NCI-H524 (cell line): ENCODE results near the gene GKN2.
"Not testable (repeated sequence)": the region's sequence is repeated elsewhere in the genome, so short reads cannot be mapped to it uniquely, and the experiment has no call there.

Experiments used
- DNase-seq, 2 experiments: peaks; one replicate each; lab custom pipeline; 2025; lab: John Stamatoyannopoulos, UW

GKN2 gene

DNA sequence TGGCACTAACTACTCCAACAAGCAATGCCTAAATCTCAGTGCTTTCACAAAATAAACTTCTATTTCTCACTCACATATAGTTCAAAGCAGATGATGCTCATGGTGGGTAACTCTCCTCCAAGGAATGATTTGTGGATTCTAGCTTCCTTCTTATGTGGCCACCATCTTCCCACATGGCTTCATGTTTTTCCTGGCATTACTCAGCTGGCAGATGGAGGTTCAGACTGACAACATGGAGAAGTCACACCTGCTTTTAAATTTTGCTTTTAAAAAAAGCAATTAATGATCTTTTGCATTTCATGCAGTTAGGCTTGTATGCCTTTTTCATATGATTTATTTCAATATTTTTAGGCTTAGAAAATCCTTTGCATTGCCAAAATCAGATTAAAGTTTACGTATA, 6.3 kb upstream of the GKN2 start:
- no peak for DNase-seq

- not testable (repeated sequence) for DNase-seq
These were observed 2.7 kb upstream of the GKN2 start for GRCh38 chr2:68955432-68955831.

DNA sequence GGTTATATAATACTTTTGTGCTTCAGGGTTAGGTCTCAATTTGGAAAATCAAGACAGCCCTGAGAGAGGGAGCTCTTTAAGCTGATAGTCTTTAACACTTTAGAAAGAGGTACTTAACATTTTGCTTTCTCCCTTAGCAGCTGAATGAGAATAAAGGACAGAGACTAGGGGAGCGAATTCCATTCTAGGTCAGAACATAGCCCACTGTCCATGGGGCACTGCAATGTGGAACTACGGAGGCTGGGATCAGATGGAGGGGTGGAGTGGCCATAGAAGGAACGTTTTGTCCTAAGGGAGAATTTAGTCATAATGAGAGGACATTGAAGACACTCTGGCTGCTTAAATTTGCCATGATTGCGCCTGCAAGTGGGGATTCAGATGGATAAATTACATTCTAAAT, 794 bp downstream of the GKN2 start:
- DNase-seq = no peak

DNA sequence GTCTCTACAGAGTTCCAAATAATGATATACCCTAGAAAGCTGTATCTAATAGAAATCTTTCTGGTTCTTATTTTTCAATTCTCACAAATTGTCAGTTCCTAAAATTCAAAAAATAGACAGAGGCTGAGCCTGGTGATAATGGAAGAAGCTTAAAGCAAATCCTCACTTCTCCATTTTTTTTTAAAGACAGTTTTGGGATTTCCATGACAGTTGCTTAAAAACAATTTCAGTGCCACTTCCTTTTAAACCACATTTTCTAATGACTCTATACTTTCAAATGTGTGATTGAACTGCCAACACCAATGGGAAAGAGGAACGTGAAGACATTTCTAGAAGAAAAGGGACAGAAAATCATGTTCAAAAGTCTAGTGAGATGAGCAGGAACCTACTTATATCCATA, 4.0 kb downstream of the GKN2 start:
- DNase-seq = no peak

GRCh38 chr2:68946117-68946516, 6.6 kb downstream of the GKN2 start:
- no peak for DNase-seq

GRCh38 chr2:68943581-68944568, 8.8 kb downstream of the GKN2 start:
- peak; percentile 72 to 87 for DNase-seq

- DNase-seq = no peak
These were observed 9.9 kb downstream of the GKN2 start for GRCh38 chr2:68942827-68943226.

GRCh38 chr2:68940369-68940768, 12.3 kb downstream of the GKN2 start:
- no peak for DNase-seq

DNA sequence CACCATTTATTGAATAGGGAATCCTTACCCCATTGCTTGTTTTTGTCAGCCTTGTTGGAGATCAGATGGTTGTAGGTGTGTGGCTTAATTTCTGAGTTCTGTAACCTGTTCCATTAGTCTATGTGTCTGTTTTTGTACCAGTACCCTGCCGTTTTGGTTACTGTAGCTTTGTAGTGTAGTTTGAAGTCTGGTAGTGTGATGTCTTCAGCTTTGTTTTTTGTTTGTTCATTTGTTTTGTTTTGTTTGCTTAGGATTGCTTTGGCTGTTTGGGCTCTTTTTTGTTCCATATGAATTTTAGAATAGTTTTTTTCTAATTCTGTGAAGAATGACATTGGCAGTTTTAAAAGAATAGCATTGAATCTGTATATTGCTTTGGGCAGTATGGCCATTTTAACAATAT, 12.7 kb downstream of the GKN2 start:
- no peak for DNase-seq

DNA sequence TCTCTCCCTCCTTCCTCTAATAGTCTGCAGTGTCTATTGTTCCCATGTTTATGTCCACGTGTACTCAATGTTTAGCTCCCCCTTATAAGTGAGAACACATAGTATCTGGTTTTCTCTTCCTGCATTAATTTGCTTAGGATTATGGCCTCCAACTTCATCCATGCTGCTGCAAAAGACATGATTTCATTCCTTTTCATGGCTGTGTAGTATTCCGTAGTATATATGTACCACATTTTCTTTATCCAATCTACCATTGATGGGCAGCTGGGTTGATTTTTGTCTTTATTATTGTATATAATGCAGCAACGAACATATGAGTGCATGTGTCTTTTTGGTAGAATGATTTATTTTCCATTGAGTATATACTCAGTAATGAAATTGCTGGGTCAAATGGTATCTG, 13.8 kb downstream of the GKN2 start:
- no peak for DNase-seq

DNA sequence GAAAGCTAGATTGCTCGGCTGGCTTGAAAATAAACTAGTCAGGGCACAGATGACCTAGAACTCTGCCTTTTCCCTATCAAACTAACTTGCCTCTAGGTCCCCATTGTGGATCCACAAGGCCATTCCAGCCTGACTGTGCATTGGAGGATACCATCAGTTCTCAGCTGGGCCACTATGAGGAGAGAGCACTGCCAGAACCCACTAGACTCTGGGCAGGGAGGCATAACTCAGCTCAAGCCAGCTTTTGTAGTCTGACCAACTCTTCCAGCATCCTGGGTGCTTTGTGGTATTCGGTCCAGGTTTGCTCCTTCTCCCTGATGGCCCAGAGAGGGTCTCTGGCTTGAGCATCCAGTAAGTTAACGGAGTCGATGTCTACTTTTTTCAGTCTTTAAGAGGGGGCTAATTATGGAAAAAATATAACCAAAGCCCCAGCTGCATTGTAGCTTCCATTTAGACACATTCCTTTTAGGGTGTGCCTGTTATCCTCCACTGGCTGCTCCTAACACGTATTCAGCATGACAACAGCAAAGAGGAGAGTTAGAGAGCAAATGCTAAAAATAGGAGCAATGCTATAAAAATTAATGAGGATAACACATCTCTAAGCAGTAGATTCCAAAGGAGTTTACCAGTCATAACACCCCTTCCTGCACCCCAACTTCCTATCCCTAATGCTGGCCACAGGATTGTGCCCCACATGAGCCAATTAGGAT, 15.2 kb downstream of the GKN2 start:
- DNase-seq = no peak

DNA sequence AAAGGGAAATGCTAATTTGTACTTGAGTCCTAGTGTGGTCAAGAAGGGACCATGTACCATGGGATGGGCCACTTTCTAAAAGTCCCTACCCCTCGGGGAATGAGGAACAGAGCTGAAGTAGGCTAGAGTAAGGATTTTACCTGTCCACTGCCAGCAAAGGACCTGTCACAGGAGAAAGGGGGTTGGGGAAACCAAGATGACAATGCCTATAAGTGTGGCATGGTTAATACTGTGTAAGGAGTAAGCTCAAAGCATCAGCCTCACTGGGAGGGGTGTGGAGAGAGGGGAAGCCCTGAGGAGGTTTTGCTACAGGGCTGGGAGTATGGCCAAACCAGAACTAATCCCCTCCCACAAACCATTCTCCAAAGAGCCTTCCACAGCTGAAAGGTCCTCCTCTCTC, 15.8 kb downstream of the GKN2 start:
- no peak for DNase-seq

- no peak for DNase-seq
These were observed 16.3 kb downstream of the GKN2 start for GRCh38 chr2:68936427-68936826.

- no peak for DNase-seq
These were observed 17.2 kb downstream of the GKN2 start for GRCh38 chr2:68935471-68935870.

DNA sequence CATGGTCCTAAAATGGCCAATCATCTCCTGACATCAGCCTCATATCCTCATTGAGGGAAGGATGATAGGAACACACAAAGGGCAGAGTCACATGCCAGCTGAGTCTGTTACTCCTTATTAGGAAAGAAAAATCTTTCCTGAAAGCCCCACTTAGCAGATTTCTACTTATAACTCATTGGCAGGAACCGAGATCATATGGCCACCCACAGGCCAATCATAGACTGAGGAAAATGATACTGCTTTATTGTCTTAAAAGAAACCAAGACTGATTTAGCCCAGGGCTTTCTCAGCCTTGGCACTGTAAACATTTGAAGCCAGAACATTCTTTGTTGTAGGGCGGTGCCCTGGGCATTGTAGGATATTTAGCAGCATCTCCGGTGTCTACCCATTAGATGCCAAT, 18.7 kb downstream of the GKN2 start:
- no peak for DNase-seq

GRCh38 chr2:68932402-68932801, 20.3 kb downstream of the GKN2 start:
- DNase-seq = no peak

GRCh38 chr2:68931799-68932198, 20.9 kb downstream of the GKN2 start:
- DNase-seq = no peak

GRCh38 chr2:68931149-68931711, 21.5 kb downstream of the GKN2 start:
- DNase-seq = no peak

- DNase-seq = no peak
These were observed 25.9 kb downstream of the GKN2 start for GRCh38 chr2:68926796-68927195.

DNA sequence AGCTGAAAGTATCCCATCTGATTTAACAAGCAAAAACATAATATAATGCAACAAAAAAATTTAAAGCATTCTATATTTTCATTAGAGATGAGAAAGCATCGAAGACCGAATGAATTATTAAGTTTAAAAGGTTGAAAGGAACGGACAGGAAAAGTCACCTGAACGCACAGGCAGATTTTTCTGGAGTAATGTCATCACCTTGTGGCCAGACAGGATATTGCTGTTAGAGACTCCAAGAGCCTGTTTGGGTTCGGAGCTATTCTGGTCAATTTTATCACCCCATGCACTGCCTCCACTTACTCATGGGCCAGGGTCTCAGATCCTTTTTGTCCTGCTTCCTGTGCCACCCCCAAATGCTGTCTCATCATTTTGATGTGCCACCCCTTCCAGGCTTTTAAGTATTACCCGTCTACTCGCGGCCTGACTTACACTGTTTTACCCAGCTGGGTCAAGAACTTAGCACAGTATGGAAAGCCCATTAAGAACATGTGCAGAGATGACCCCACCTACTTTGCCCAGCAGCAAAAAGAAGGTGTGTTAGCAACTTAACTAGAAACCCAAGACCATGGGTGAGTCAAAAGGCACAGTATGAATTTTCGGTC, 27.3 kb downstream of the GKN2 start:
- peak; percentile 26 to 48 for DNase-seq

- no peak for DNase-seq
These were observed 31.0 kb downstream of the GKN2 start for GRCh38 chr2:68921646-68922045.

GRCh38 chr2:68920481-68921170, 32.1 kb downstream of the GKN2 start:
- DNase-seq = no peak
